GM03348 (cell line): ENCODE results near the gene PTPRT.

Source experiments
- DNase-seq: peaks from one replicate; pipeline ENCODE4 v3.0.0; 2012; ENCODE audit warnings: low spot score

The PTPRT gene

DNA sequence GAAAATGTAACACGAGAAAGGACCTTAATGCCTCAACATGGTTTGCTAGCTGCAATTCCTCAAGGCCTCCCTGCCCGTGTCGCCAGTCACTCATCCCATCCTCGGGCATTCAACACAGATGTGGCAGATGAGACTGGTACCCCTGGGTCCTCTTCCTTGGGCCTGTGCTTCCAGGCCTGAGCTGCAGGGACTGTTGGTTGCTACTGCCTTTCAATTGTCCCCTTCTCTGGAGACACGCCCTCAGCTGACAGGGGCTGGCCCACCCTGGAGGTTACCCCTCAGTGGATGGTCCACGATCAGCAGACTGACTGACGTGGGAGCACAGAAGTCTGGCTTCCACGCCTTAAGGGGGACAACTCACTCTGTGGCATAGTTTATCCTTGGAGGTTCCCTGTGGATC is 1076.5 kb downstream of the PTPRT start:
- DNase-seq, result no peak

DNA sequence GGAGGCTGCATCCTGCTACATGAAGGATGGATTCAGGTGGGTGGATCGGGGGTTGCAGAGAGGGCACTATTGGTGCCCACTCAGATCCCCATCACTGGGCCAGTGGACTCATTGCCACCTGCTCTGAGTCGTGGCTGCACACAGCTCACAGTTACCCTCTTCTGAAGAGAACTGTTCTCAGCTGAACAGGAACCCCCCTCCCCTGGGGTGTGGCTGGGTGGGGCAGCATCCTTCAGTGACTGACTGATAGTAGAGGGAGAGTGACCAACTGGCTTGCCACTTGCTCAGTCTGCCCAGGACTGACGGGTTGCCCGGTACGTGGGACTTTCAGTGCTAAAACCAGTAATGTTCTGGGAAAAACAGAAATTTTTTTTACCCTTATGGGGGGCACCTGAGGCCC is 1077.5 kb downstream of the PTPRT start:
- DNase-seq, result no peak

DNA sequence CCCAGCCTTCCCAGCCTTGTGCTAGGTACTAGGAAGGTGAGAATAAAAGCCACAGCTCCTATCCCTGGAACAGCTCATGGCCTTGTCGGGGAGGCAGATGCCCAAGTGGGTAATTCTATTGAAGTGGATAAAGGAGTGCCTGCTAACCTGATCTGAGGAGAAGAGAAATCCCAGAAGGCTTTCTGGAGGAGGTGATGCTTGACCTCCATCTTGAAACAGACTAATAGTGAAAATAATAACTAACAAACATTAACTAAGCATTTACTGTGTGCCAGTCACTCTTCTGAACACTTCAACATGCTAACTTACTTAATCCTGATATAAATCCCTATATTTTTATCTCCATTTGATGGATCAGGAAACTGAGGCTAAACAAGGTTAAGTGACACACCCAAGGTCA is 1078.4 kb downstream of the PTPRT start:
- no peak for DNase-seq

DNA sequence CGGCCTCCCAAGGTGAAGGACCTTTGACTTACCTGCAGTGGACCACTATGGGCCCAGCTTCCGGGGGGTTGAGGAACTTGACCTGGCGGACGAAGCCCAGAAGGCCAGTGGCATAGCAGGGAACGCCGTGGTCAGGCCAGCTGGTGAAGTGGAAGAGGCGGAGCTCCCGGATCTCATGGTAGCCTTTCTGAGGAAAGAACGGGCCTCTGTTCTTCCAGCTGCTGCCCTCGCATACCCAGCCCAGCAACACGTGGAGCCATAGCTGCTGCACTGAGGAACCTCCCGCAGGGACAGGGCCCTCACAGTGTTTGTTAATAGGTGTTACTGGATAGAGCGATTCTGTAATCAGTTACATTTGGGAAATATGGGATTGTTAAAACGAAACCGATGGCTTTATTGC is 1079.4 kb downstream of the PTPRT start:
- no peak for DNase-seq

DNA sequence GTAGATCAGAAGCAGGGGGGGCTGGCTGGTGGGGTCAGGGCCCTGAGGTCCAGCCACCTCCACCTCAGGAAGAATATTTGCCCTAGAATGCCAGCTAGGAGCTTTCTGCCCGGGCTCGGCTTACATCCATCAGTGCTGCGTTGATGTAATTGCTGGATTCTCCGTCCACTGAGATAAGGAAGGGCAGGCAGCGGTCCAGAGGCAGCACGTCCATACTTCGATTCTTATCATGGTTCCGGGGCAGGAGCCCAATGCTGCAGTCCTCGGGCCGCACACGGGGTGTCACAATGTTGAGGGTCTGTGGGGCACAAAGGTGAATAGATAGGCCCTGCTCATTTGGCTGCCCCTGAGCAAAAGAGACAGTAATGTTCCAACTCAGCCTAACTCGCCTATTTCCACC is 1087.7 kb downstream of the PTPRT start:
- DNase-seq, result no peak

DNA sequence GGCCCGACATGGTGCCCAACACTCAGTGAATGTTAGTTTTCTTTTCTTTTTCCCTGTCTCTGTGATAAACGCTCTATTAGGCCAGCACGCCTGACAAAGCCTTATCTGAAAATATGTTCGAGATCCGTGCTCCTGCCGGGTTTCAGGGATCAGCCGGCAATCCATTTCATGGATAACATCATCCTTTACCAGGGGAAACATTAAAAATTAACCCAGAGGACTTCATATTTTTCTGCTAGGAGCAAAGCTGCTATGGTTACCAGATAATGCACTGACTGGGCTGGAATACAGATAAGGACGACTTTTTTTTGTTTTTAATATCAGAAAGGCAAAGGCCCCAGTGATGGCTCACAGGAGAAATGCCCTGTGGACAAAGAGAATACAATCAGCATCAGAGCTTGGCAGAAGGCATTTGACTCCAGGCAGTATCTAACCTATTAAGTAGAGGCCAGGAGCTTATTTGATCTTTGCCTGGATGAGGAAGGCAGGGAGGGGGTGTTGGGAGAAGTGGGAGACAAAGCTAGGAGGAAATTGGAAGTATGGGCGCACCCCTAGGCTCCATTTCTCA is 1089.5 kb downstream of the PTPRT start:
- DNase-seq, result no peak

DNA sequence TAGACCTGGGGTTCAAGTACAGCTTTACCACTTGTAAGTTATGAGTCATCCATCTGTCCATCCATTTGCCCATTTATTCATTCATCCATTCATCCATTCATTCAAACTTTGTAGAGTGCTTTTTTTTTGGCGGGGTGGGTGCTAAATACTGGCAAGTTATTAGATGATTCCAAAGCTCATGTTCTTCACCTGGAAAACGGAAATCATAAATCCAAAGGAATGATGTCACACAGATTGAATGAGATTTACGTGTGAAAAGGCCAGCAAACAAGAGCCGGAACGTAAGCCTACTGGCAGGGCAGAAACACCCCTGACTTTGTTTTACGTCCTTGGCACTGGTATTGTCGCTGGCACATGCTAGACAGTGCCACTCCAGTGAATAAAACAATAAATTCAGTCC is 1090.6 kb downstream of the PTPRT start:
- no peak for DNase-seq

DNA sequence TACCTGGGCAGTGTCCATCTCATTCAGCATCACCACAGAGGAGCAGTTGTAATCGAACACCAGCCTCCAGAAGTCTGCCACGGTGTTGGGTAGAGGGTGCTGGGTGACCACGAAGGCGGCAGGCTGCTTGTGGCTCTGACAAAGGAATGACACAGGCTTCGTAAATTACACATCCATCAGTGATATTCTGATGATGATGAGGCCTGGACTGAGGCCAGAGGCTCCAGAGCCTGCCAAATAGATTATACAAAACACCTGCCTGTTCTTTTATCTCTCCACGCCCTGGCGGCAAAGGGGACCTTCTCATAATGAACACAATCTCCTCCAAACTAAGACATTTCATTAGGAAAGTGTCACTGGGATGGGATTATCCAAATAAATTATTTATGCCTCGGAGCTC is 1091.3 kb downstream of the PTPRT start:
- DNase-seq, result no peak

DNA sequence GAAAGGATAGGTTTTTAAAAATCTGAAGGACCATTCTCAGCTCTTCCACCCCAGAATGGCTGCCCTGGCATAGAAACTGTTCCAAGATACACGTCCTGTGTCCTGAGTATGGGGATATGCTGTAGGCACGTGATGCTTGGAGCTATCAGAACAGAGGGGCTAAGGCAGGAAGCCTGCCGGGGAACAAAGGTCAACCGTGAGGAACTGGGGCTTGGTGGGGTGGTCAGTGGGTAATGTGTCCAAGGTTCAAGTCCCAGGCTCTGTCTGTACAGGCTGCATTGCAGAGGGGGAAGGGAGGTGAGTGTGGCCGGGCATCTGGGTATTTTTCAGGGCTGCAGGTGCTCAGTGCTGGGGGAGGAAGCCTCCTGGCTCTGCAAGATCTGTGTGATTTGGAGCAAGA is 1092.0 kb downstream of the PTPRT start:
- no peak for DNase-seq

DNA sequence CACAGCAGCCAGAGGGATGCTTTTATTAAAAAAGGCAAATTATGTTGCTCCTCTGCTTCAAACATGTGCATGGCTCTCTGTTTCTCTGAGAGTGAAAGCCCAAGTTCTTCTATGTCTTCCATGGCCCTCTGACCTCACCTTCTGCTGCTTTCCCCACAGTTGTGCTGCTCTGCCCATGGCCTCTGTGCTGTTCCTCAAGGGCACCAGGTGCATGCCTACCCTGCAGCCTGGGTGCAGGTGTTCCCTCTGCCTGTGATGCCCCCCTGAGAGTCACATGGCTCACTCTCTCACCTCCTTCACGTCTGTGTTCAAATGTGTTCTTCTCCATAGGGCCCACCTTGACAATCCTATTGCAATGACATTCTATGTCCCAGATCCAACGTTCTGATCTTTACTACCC is 1094.5 kb downstream of the PTPRT start:
- DNase-seq, result no peak

DNA sequence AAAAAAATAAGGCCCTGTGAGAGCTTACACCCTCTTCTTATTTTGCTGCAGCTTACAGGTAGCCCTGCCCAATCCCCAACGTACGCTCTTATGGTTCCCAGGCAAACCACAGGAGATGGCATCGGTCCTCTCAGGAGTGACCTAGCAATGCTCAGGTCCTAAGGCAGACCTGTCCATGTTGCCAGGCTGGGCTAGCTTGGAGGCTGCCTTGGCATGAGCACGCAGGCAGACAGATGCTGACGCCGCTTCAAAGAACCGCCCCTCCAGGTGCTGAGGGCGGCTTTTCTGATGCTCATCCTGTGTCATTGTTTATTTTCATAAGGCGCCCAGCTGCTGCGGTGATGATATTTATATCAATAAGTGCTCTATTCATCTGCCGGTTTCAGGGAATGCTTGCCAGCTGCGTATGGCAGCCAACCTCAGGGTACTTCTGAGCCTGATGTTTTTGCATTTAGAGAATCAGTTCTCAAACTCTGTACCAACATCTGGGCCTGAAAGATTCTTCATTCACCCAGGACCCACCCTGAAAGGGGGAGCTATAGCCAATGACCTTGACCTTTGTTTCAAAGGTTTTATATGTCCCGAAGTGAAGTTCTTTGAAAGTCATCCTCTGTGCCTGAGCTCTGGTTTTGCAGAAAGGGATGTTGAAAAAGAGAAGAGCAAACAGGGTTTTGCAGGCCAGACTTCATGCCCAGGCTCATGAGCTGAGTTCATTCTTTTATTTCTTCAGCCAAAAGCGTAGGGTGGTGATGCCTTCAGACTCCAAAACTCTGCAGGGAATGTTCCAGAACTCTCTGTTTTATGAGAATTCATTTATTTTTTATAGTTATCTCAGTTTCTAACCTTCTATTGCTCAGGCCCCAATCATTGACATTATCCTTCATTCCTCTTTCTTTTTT is 1095.9 kb downstream of the PTPRT start:
- DNase-seq, result no peak

DNA sequence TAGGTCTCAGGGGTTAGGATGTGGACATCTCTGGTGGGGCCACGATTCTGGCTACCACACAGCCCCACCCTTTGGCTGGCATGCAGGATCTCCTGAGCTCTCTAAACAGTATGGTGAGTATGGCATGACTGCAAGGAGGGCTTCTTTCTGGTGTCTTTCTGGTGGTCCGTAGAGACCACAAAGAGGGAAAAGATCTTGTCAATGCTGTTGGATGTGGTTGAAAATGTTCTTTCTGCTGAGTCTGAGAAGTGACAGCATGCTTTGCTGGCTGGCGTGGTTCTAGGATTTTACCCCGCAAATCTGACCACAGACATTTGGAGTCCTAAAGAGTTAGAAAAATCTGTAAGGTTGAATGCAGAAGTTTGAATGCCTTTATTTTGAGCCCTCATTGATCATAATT is 1096.7 kb downstream of the PTPRT start:
- DNase-seq, result no peak

DNA sequence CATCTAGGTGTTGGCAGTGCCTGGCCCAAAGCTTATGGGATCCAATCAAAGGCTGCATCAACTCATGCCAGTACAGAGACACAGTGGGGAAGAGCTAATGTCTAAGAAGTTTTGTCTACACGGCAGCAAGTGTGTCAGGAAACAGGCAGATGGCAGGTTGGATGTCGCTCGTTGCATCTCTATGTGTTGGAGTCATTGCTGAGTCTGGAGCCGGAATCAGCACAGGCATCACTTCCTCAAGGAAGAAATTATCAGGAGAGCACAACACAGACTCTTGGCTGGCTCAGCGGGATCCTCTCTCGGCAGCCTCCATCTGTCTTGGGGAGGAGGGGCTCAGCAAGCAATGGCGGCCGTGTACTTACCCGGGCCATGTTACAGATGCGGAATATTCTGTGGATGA is 1104.3 kb downstream of the PTPRT start:
- no peak for DNase-seq

DNA sequence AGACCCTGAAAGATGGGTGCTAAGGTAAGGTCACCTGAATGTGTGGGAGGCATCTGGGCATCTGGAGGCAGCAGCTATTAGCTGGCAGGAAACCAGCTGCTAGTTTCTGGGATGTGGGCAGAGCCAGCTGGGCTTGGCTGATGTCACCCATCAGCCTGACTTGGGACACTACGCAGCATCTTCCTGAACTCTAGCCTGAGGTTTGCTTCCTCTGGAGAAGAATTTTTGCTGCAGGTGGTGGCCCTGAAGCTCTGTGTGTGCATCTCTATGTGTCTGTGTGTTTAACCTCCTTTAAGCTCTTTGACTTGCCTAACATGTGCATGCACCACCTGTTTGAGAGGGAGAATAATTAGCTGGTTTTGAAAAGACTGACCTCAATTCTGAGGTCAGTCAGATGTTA is 1106.4 kb downstream of the PTPRT start:
- no peak for DNase-seq

DNA sequence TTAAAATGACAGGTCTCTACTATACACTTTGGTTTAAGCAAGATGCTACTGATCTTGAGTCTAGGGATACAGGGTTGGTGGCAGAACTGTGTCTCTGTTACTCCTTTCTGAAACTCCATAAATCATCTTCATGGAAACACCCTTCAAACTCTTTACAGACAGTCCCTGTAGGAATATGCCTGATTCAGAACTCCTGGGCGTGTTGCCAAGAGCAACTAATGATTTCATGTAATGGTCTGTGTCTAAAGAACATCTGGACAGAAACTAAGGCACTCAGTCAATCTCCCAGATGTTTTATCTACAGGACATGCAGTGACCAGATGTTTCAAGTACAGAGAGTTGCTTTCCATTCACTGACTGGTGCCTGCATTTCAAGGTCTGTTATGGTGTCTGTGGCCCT is 1107.1 kb downstream of the PTPRT start:
- DNase-seq, result no peak

DNA sequence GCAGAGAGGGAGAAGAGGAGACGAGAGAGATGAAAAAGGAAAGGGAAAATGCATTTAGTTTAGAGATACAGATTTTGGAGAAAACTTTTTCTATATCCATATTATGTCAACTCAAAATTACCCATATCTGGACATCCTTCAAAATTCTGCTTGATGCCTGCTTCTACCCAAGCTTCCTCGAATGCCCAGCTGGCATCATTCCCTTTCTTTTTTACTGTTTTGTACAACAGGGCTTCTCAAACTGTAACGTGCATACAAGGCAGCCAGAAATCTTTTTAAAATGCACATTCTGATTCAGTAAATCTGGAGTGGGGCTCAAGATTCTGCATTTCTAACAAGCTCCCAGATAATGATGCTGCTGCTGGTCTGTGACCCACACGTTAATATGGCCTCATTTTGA is 1108.8 kb downstream of the PTPRT start:
- no peak for DNase-seq

DNA sequence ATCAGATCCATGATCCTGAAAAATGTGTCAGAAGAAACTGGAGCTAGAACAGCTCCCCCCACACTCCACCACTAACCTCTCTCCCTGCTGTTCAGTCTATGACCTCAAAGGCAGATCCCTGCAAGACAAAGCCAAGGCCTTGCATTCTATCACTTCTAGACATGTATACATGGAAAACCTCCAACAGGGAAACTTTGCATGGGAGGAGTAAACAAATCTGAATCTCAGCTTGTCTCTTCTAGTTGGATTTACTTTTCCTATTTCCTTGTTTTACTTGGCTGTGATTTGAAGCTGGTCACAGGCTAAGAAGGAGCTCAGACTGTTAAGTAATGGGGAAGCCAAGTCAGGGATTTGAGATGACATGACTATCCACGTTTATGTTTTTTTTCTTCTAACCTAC is 1114.8 kb downstream of the PTPRT start:
- no peak for DNase-seq

DNA sequence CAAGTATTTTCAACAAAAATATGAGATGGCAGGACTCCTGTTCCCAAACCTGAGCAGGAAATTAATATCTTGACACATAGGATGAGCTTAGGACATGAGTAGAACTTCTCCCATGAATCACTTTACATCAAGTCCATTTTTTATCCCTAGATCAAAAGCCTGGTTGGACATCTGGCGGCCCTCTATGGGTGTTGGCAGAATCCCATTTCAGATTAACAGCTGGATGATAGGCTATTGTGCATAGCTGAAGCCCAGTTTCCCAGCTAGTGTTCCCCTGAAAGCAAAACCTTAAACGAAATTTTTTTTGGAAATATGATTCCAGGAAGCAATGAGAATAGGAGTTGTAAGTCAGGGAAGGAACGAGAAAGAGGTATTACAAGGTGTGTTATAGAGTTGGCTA is 1122.1 kb downstream of the PTPRT start:
- no peak for DNase-seq

DNA sequence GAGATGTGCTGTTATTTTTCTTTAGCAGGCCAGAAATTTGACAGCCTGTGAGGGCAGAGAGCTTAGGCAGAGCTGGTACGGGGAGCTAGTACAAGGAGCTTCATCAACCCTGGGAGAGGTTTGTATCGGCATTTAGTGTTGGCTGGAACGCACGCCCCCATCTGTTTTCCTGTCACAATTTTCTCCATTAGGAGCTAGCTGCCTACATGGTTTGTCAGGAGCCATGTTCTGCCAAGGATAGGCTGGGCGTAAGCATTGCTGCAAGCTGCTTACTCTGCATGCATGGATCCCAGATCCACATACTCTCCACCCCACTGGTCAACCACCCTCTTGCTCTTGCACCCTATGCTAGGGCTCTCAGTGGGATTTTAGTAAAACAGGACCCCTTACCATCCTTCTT is 1122.5 kb downstream of the PTPRT start:
- no peak for DNase-seq

DNA sequence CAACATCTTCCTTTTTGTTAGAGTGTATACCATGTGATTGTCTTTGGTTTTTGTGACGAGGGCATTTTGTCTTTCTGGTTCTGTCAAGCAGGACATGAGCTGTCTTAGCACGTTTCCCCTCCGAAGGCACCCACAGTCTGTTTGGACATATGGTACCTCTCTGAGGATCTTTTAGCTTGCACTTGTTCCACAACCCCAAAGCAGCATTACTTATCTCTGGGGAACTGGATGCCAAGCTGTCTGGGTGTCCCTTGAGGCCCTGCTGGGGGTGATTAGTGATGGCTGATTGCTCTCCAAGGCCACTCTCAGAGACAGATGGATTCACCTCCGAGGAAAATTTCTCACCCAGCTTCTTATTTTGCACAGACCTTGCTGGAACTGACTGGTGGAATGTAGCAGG is 1126.6 kb downstream of the PTPRT start:
- DNase-seq, result no peak

DNA sequence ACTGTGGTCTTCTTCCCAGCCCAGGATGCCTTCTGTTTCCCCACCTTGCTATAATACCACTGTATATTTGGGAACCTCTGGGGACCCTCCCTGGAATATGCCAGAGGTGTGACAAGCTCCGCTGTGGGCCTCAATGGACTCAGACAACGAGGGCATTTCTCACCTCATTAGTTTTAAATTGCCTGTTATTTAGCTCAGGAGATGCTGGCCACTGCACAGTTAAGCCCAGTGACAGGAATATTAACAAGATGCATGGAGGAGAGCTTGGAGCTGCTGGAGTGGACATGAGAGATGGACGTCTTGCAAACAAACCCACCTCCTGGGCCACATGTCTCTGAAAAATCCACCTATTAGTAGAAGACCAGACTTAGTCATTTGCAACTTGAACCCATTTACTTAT is 1136.4 kb downstream of the PTPRT start:
- DNase-seq, result no peak

DNA sequence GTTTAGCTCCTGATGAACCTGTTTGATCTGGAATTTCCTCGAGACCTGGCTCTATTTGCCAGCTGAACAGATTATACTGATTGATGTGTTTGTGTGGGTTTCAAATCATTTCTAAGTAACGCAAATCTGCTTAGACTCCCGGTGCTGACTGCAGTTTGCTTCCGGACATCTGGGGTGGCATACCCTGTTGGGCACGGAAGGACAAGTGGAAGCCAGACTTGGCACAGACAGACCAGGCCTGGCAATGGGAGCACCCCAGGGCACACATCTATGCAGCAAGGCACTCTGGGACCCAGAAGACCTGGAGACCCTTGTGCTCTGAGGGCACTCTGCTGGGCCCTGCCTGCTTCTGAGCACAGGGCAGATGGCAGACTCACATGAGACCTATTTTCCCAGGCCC is 1137.8 kb downstream of the PTPRT start:
- no peak for DNase-seq

DNA sequence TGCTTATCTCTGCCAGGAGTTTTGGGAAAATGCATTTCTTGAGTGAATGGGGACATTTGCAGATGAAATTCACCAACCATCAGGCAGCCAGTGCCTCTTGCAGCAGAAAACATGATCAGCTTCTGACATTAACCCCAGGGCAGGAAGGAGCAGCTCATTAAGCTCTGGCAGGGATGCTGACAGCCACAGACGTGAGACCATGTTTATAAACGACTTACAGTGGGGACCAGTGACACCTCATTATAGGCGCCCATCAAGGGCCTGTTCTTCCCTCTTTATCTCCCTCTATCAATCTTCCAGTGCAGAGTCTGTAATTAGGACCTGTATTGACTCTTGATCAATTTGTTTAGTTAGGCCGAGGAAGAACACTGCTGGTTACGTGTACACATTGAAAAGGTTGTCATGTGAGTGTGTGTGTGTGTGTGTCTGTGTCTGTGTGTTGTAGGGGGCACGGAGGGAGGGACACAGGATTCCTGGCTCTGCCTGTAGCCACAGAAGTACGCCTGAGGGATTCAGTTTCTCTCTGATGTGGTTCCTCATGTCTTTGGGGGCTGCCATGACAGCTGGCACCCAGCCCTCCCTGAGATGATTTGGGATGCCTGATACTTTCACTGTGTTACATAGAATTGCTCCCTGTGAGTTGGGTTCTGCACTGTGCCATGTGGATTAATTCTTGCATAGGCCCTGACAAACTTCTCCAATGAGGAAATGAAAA is 1143.2 kb downstream of the PTPRT start:
- DNase-seq, result no peak
